Measurements from ENCODE around the gene HS3ST4. TPM values are rescaled to one million over a fixed set of nuclear protein-coding genes. Genes with fewer than 3 reads are reported as not detected.

HS3ST4 gene
- total and polyA plus RNA-seq, 2 of the 4 experiments (the other 2 are of a cell fraction) = not detected

DNA sequence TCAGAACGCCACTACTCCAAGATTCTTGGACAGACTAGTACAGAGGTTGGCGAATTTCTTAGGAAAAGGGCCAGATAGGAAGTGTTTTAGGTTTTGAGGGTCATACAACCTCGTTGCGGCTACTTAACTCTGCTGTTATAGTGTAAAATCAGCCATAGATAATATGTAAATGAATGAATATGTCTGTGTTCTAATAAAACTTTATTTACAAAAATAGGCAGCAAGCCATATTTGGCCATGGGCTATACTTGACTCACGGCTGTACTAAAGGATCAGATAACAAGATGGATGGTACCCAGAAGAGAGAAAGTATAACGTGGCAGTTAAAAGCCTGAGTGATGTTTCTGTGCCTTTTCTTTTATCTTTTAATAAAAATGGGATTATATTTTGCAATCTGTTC, 125.5 kb downstream of the HS3ST4 start:
- Histone ChIP-seq H3K56ac (ENCODE audit: extremely low read depth, insufficient read depth, low read length) (no peak overlapping the region), H3K4me2 (ENCODE audit: low read depth, low read length) (no peak overlapping the region), H3K4me3 (ENCODE audit: insufficient read depth, low read depth, low read length) (no peak overlapping the region), H4K8ac (ENCODE audit: low read depth in 2 of 2, low read length in 2 of 2) (no peak overlapping the region), H3K18ac (ENCODE audit: low read depth, low read length) (no peak overlapping the region), H3K9ac (ENCODE audit: low read depth, low read length) (no peak overlapping the region), H2AK5ac (ENCODE audit: low read depth, low read length) (no peak overlapping the region), H3K4ac (ENCODE audit: low read depth, low read length) (no peak overlapping the region), H3K23ac (ENCODE audit: low read depth, low read length) (no peak overlapping the region), H3K27me3 (ENCODE audit: control insufficient read depth, insufficient read depth, low read length) (no peaks in the 10 kb centered on the region), H3K36me3 (ENCODE audit: control insufficient read depth, insufficient read depth, low read length) (no peaks in the 10 kb centered on the region), H3K79me1 (ENCODE audit: low read depth in 1 of 2, low read length in 2 of 2) (no peaks in the 10 kb centered on the region), H4K91ac (ENCODE audit: insufficient read depth, low read depth, low read length) (no peak overlapping the region), H2BK5ac (ENCODE audit: low read depth, low read length, poor library complexity, severe bottlenecking) (no peak overlapping the region), H3K27ac (ENCODE audit: insufficient read depth, low read length) (no peak overlapping the region), H3K9me1 (ENCODE audit: insufficient read depth, low read length) (no peaks in the 10 kb centered on the region), H4K20me1 (ENCODE audit: insufficient read depth, low read length) (no peaks in the 10 kb centered on the region), H3K4me1 (ENCODE audit: control insufficient read depth, insufficient read depth, low read length) (no peaks in the 10 kb centered on the region), H4K5ac (ENCODE audit: low read depth, low read length) (no peak overlapping the region), H2AK9ac (replicated peaks; ENCODE audit: low read depth, low read length, poor library complexity) (no peak overlapping the region), H2BK120ac (ENCODE audit: low read depth, low read length) (no peak overlapping the region), H2BK20ac (ENCODE audit: low read depth, low read length) (no peak overlapping the region), H3K9me3 (ENCODE audit: control insufficient read depth, insufficient read depth, low read length) (peaks cover 2% of the 10 kb centered on the region; the same call in 1 of the 2 replicates), H2BK15ac (ENCODE audit: low read depth, low read length) (no peak overlapping the region), H3K14ac (replicated peaks; ENCODE audit: low read depth, low read length) (no peak overlapping the region), H2AFZ (replicated peaks; ENCODE audit: low read length, poor library complexity) (no peak overlapping the region)
- no TSS peak for BruUV-seq (replicated peaks)
- DNase-seq (no peak), ATAC-seq (ENCODE audit: low read depth) (no peak)
- TF ChIP-seq RAD21 (IDR thresholded peaks at IDR 0.05; ENCODE audit: low read length) = no peak
- TF ChIP-seq RFX5 (IDR thresholded peaks at IDR 0.05; ENCODE audit: low read depth, low read length) = no peak
- TF ChIP-seq BHLHE40 (IDR thresholded peaks at IDR 0.05; ENCODE audit: low read depth, low read length) = no peak
- TF ChIP-seq SMC3 (IDR thresholded peaks at IDR 0.05; ENCODE audit: low read depth, low read length) = no peak
- TF ChIP-seq FOS (IDR thresholded peaks at IDR 0.05; ENCODE audit: low read depth, low read length) = no peak
- no peak for TF ChIP-seq CEBPB (IDR thresholded peaks at IDR 0.05; ENCODE audit: low read depth, low read length)
- no peak for TF ChIP-seq POLR2A (IDR thresholded peaks at IDR 0.05; ENCODE audit: low read depth, low read length)
- WGBS, 2 experiments (ENCODE audit: extremely low coverage in 2 of 2, insufficient read length in 1 of 2) = 0% methylated on average over 1 of the region's 6 CpGs; no CpG with 5 or more reads in 1 of the 2 experiments
- intact Hi-C loops (cut with micrococcal nuclease) (no loop called here), in situ Hi-C loops (cut with MboI; ENCODE audit: low sequenced_read_pairs) (no loop called here), dilution Hi-C loops (cut with HindIII; ENCODE audit: low sequenced_read_pairs, unreplicated experiment) (no loop called here)
- ChIA-PET CTCF (no interaction called here), POLR2A (ENCODE audit: unreplicated experiment) (no interaction called here)

All from IMR-90 (cell line).